ENCODE measurements around the gene ENPEP. TPM values are rescaled to one million over a fixed set of nuclear protein-coding genes. Genes with fewer than 3 reads are reported as not detected.
"Not testable (repeated sequence)": the region's sequence is repeated elsewhere in the genome, so short reads cannot be mapped to it uniquely, and the experiment has no call there.

Gene ENPEP, protein sequence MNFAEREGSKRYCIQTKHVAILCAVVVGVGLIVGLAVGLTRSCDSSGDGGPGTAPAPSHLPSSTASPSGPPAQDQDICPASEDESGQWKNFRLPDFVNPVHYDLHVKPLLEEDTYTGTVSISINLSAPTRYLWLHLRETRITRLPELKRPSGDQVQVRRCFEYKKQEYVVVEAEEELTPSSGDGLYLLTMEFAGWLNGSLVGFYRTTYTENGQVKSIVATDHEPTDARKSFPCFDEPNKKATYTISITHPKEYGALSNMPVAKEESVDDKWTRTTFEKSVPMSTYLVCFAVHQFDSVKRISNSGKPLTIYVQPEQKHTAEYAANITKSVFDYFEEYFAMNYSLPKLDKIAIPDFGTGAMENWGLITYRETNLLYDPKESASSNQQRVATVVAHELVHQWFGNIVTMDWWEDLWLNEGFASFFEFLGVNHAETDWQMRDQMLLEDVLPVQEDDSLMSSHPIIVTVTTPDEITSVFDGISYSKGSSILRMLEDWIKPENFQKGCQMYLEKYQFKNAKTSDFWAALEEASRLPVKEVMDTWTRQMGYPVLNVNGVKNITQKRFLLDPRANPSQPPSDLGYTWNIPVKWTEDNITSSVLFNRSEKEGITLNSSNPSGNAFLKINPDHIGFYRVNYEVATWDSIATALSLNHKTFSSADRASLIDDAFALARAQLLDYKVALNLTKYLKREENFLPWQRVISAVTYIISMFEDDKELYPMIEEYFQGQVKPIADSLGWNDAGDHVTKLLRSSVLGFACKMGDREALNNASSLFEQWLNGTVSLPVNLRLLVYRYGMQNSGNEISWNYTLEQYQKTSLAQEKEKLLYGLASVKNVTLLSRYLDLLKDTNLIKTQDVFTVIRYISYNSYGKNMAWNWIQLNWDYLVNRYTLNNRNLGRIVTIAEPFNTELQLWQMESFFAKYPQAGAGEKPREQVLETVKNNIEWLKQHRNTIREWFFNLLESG
- total RNA-seq (1 to 10 TPM in 3 of 4 donors, under 1 TPM in 1; 0.99 to 2.2 (median 1.6) TPM), polyA plus RNA-seq (under 1 TPM; 0.23 to 0.73 (median 0.60) TPM)

DNA sequence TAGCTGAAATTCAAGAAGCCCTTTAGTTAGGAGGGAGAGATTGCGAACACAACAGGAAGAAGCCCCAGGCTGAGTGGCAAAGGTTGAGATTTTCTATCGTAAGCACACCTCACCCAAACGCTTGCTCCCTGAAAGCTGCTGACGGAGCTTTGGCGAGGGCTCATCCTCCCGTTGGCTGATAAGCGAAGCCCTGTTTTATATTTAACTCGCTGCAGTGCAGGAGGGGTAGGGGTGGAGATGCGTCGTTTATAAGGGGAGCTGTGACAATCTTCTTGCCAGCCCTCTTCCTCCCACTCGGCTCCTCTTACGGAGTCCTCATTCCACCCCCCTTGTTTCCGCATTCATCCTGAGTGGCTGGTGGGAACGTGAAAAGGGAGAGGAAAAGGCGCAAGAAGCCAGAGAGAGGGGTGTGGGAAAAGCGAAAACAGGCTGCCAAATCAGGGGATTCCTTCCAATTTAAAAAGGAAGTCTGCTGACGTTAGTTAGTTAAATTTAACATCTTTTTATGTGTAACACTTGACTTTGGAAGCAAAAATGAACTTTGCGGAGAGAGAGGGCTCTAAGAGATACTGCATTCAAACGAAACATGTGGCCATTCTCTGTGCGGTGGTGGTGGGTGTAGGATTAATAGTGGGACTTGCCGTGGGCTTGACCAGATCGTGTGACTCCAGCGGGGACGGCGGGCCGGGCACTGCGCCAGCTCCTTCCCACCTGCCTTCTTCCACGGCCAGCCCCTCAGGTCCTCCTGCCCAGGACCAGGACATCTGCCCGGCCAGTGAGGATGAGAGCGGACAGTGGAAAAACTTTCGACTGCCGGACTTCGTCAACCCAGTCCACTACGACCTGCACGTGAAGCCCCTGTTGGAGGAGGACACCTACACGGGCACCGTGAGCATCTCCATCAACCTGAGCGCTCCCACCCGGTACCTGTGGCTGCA is at the start of gene ENPEP:
ENPEP (plus strand) TSS at position 275 of the 938 bp plus-strand sequence; CDS start at position 535, 260 bp downstream.
- H3K27ac ChIP-seq, result peak within 1 kb of the TSS; percentile 29 to 50 (median 40)

DNA sequence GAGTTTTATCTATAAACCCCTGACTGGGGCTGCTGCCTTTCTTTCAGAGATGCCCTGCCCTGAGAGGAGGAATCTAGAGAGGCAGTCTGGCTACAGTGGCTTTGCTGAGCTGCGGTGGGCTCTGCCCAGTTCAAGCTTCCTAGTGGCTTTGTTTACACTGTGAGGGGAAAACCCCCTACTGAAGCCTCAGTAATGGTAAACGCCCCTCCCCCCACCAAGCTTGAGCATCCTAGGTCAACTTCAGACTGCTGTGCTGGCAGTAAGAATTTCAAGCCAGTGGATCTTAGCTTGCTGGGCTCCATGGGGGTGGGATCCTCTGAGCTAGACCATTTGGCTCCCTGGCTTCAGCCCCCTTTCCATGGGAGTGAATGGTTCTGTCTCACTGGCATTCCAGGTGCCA is 44.1 kb upstream of the ENPEP start:
- 76 to 91% methylated on average over 2 of the region's 2 CpGs for WGBS, 2 donors
- intact Hi-C loops (cut with DNase I); H3K4me1 ChIP-seq; H3K9me3 ChIP-seq; H3K4me3 ChIP-seq; DNase-seq; H3K27ac ChIP-seq; H3K36me3 ChIP-seq; H3K27me3 ChIP-seq: not testable (repeated sequence)

More for the DNA sequence above, at the start of gene ENPEP:
- Histone ChIP-seq H3K27me3 (no peaks in the 10 kb centered on the region), H3K9me3 (no peaks in the 10 kb centered on the region), H3K4me1 (peaks cover 0 to 5% (median 0%) of the 10 kb centered on the region in 4 donors), H3K36me3 (no peaks in the 10 kb centered on the region), H3K4me3 (peak within 1 kb of the TSS in 3 of 4 donors; percentile 33 to 37 (median 37))
- TF ChIP-seq EP300 (IDR thresholded peaks at IDR 0.05), result no peak
- TF ChIP-seq, protein P1, sequence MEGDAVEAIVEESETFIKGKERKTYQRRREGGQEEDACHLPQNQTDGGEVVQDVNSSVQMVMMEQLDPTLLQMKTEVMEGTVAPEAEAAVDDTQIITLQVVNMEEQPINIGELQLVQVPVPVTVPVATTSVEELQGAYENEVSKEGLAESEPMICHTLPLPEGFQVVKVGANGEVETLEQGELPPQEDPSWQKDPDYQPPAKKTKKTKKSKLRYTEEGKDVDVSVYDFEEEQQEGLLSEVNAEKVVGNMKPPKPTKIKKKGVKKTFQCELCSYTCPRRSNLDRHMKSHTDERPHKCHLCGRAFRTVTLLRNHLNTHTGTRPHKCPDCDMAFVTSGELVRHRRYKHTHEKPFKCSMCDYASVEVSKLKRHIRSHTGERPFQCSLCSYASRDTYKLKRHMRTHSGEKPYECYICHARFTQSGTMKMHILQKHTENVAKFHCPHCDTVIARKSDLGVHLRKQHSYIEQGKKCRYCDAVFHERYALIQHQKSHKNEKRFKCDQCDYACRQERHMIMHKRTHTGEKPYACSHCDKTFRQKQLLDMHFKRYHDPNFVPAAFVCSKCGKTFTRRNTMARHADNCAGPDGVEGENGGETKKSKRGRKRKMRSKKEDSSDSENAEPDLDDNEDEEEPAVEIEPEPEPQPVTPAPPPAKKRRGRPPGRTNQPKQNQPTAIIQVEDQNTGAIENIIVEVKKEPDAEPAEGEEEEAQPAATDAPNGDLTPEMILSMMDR (IDR thresholded peaks at IDR 0.05), result no peak
- no peak for TF ChIP-seq POLR2A (IDR thresholded peaks at IDR 0.05)
- TF ChIP-seq POLR2AphosphoS5 (IDR thresholded peaks at IDR 0.05), result no peak
- intact Hi-C loops (cut with DNase I), result no loop called here
- 55 to 62% methylated on average over 39 of the region's 39 CpGs for WGBS, 2 donors
- peak; percentile 65 for DNase-seq

DNA sequence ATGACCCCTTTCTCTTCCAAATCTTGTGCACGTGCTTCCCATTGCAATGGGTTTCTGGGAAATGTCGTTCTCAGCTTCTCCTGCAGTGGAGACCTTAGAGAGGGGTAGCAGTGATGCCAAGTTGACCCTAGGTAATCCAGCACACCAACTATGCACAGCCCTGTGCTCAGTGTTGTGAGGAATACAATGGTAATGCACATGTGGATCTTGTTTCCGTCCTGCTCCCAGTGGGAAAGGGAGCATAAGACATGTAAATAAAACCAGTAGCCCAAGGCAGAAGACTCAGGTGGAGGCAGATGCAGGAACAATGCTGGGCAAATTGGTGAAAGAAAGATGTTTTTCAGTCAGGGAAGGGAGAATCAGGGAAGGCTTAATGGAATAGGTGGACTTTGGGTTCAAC is 38.7 kb upstream of the ENPEP start:
- H3K27ac ChIP-seq; H3K4me3 ChIP-seq; H3K27me3 ChIP-seq; H3K4me1 ChIP-seq; H3K9me3 ChIP-seq; intact Hi-C loops (cut with DNase I); H3K36me3 ChIP-seq; DNase-seq: not testable (repeated sequence)
- WGBS, 2 donors, result 81 to 87% methylated on average over 3 of the region's 3 CpGs

DNA sequence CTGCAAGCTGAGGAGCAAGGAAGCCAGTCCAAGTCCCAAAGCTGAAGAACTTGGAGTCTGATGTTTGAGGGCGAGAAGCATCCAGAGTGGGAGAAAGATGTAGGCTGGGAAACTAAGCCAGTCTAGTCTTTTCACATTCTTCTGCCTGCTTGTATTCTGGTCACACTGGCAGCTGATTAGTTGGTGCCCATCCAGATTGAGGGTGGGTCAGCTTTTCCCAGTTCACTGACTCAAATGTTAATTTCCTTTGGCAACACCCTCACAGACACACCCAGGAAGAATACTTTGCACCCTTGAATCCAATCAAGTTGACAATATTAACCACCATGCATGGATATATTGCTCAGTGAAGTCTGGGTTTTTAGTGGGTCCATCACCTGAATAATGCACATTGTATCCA is 36.7 kb upstream of the ENPEP start:
- WGBS, 2 donors, result 87 to 95% methylated on average over 1 of the region's 1 CpG
- intact Hi-C loops (cut with DNase I); H3K4me1 ChIP-seq; H3K4me3 ChIP-seq; H3K36me3 ChIP-seq; H3K9me3 ChIP-seq; DNase-seq; H3K27ac ChIP-seq; H3K27me3 ChIP-seq: not testable (repeated sequence)

DNA sequence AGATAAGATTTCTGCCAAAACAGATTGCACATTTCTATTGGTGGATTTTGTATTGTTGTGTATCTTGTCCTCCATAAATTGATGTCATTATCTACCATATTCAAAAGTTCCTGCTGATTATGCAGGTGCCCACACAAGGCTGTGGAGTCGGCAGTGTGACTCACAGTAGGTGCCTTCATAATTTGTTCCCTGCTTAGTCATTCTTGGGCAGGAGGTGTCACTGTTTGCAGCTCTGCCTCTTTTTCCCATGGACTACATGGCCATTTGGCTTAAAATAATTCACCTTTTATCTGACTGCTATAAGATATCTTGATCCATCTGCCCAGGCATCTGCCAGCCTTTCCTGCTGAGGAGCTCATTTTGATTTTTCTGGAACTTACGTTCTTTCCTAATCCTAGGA is 33.6 kb upstream of the ENPEP start:
- H3K9me3 ChIP-seq, result no peaks in the 10 kb centered on the region
- no peaks in the 10 kb centered on the region for H3K4me1 ChIP-seq
- no peak for DNase-seq
- intact Hi-C loops (cut with DNase I), result no loop called here
- TF ChIP-seq EP300 (IDR thresholded peaks at IDR 0.05) (no peak), POLR2A (IDR thresholded peaks at IDR 0.05) (no peak)
- TF ChIP-seq, protein P1 (IDR thresholded peaks at IDR 0.05), result no peak
- 77 to 82% methylated on average over 2 of the region's 2 CpGs for WGBS, 2 donors
- H3K27me3 ChIP-seq, result no peaks in the 10 kb centered on the region
- H3K27ac ChIP-seq, result no peak overlapping the region
- H3K36me3 ChIP-seq, result no peaks in the 10 kb centered on the region
- no peak overlapping the region for H3K4me3 ChIP-seq
